GM10248 (cell line): ENCODE measurements around the gene ZNF318.
"Not testable (repeated sequence)": the region's sequence is repeated elsewhere in the genome, so short reads cannot be mapped to it uniquely, and the experiment has no call there.

Experiments used
- CTCF ChIA-PET: fragments of 300-600 bp; sonication (Branson Sonifier 250); formaldehyde crosslinking; extraction: SDS; loops from one replicate; lab custom pipeline; 2021; ENCODE audit warnings: antibody characterized with exemption; lab: Yijun Ruan, JAX
- POLR2A ChIA-PET: fragments of 350-650 bp; sonication (Branson Sonifier 250); formaldehyde crosslinking; extraction: SDS; loops from one replicate; lab custom pipeline; 2020; ENCODE audit warnings: antibody characterized with exemption; lab: Yijun Ruan, JAX
- DNase-seq: peaks from one replicate; pipeline ENCODE4 v3.0.0; 2012; ENCODE audit errors: extremely low spot score
- CTCF ChIP-seq: IDR thresholded peaks from 2 replicates; pipeline ENCODE4 v1.5.1; 2012; ENCODE audit warnings: mild to moderate bottlenecking, low read depth; ENCODE audit errors: extremely low read depth, missing control alignments, control extremely low read depth

ZNF318 gene

GRCh38 chr6:43369174-43370002 lies at the start of gene ZNF318:
Gene ZNF318 (minus strand): TSS chr6:43369647. CDS start chr6:43369365, 282 bp downstream.
- TF ChIP-seq CTCF, result no peak
- ChIA-PET POLR2A (interaction anchor here (0.7 to 1.7 kb wide), 3 partner anchors 15 to 195 kb away, joined by 3 to 8 read pairs (median 3); no protein-coding TSS in a partner anchor), CTCF (interaction anchor here (0.9 to 2.8 kb wide), 13 partner anchors 8 to 140 kb away, joined by 3 to 19 read pairs (median 4); partner anchors contain the start of genes CRIP3, DLK2 and DNPH1)
- peak; percentile 94 for DNase-seq

GRCh38 chr6:43416935-43417334 lies 47.5 kb upstream of the ZNF318 start:
- no peak for DNase-seq
- TF ChIP-seq CTCF, result no peak
- POLR2A ChIA-PET, result no interaction called here
- CTCF ChIA-PET, result no interaction called here

GRCh38 chr6:43415275-43415674 lies 45.8 kb upstream of the ZNF318 start:
- POLR2A ChIA-PET, DNase-seq: not testable (repeated sequence)
- CTCF ChIA-PET, result interaction anchor here (0.9 to 3.1 kb wide), 4 partner anchors 9 to 186 kb away, joined by 3 to 19 read pairs (median 6); partner anchors contain the start of genes ABCC10 and DNPH1

GRCh38 chr6:43413002-43413401 lies 43.6 kb upstream of the ZNF318 start:
- TF ChIP-seq CTCF, result no peak
- DNase-seq, result no peak
- ChIA-PET POLR2A (no interaction called here), CTCF (interaction anchor here (1.3 to 3.1 kb wide), 6 partner anchors 10 to 41 kb away, joined by 3 to 19 read pairs (median 6); partner anchors contain the start of gene ABCC10)

GRCh38 chr6:43412541-43412940 lies 43.1 kb upstream of the ZNF318 start:
- ChIA-PET CTCF (interaction anchor here (1.3 to 2.1 kb wide), 3 partner anchors 10 to 27 kb away, joined by 3 to 6 read pairs (median 4); no protein-coding TSS in a partner anchor), POLR2A (no interaction called here)
- no peak for DNase-seq
- no peak for TF ChIP-seq CTCF

- CTCF ChIA-PET, POLR2A ChIA-PET: not testable (repeated sequence)
Measured at GRCh38 chr6:43410776-43411175, 41.3 kb upstream of the ZNF318 start.

GRCh38 chr6:43408259-43408658 lies 38.8 kb upstream of the ZNF318 start:
- ChIA-PET CTCF (interaction anchor here (1.4 kb wide), 1 partner anchor 10 kb away, joined by 3 read pairs; no protein-coding TSS in a partner anchor), POLR2A (no interaction called here)
- TF ChIP-seq CTCF, result no peak
- no peak for DNase-seq

More at GRCh38 chr6:43410776-43411175, 41.3 kb upstream of the ZNF318 start:
- DNase-seq, result not testable (repeated sequence)
